HCT116 (cell line): ENCODE measurements around the gene IFI27L2. TPM values are rescaled to one million over a fixed set of nuclear protein-coding genes. Genes with fewer than 3 reads are reported as not detected.

Source experiments
- ATAC-seq: fragments of 200-7000 bp; cut with Tn5 transposase; 2 replicates; pipeline ENCODE4 v1.9.1; 2020; ENCODE audit warnings: mild to moderate bottlenecking, moderate library complexity
- BruUV-seq: library from RNA; stranded (reverse); fragments of 400-500 nt; replicated peaks from 2 replicates; lab custom pipeline; 2021; lab: Mats Ljungman, UMichigan
- CTCF ChIA-PET: fragments of 300-600 bp; sonication (Branson Sonifier 250); formaldehyde crosslinking; loops from one replicate; lab custom pipeline; 2021; ENCODE audit warnings: antibody characterized with exemption; lab: Charles Lee
- POLR2A ChIA-PET: fragments of 300-600, 350-600 bp; sonication (Branson Sonifier 250); formaldehyde crosslinking; loops from one replicate; lab custom pipeline; 2021; ENCODE audit warnings: antibody characterized with exemption; lab: Charles Lee
- RAD21 ChIA-PET, 2 experiments: fragments of 300-600 bp; sonication (Branson Sonifier 250); formaldehyde crosslinking; loops; one replicate each; lab custom pipeline; 2023; ENCODE audit warnings: low total read pairs in 2 of 2; ENCODE audit not compliant: uncharacterized antibody in 2 of 2, unreplicated experiment in 2 of 2, low non-redundant PET in 1 of 2; lab: Charles Lee
- DNase-seq: peaks from one replicate; pipeline ENCODE4 v3.0.0-alpha.2; 2010; ENCODE audit warnings: low read depth, low spot score
- H2AFZ ChIP-seq: fragments of 200-600 bp; shearing (Covaris generic), sonication (generic); 2 replicates; pipeline ENCODE4 v1.6.1; 2017; ENCODE audit warnings: low read depth, mixed run types, mixed read lengths, antibody characterized with exemption, low read length; ENCODE audit not compliant: poor library complexity, severe bottlenecking
- H3K27ac ChIP-seq: 2 replicates; pipeline ENCODE4 v1.5.1; 2012; ENCODE audit warnings: low read depth, low read length
- H3K27me3 ChIP-seq: fragments of 200-600 bp; sonication (generic); 2 replicates; pipeline ENCODE4 v1.6.1; 2016; ENCODE audit warnings: mixed run types, low read length, mixed read lengths; ENCODE audit not compliant: insufficient read depth
- H3K36me3 ChIP-seq, 2 experiments: fragments of 200-500 bp in 1 of 2; fragments of 200-600 bp in 1 of 2; sonication (Bioruptor generic) in 1 of 2; sonication (generic) in 1 of 2; 2 replicates each; pipeline versions ENCODE4 v1.5.1 to v1.6.1; 2014 to 2016; ENCODE audit warnings: low read length in 2 of 2, inconsistent platforms in 1 of 2, mixed read lengths in 1 of 2, mixed run types in 1 of 2; ENCODE audit not compliant: insufficient read depth in 2 of 2, control insufficient read depth in 1 of 2
- H3K4me1 ChIP-seq, 2 experiments: fragments of 200-600 bp in 1 of 2; sonication (generic) in 1 of 2; 2 replicates each; pipeline versions ENCODE4 v1.5.1 to v1.6.1; 2012 to 2017; ENCODE audit warnings: low read length in 2 of 2, inconsistent platforms in 1 of 2, mild to moderate bottlenecking in 1 of 2, mixed read lengths in 1 of 2, mixed run types in 1 of 2, moderate library complexity in 1 of 2; ENCODE audit not compliant: insufficient read depth in 2 of 2, control insufficient read depth in 1 of 2
- H3K4me2 ChIP-seq: fragments of 200-600 bp; sonication (generic); 2 replicates; pipeline ENCODE4 v1.6.1; 2017; ENCODE audit warnings: mixed run types, low read length, mixed read lengths
- H3K4me3 ChIP-seq, 2 experiments: fragments of 200-600 bp in 1 of 2; sonication (generic) in 1 of 2; replicated peaks in 1 of 2; 2 replicates each; pipeline ENCODE4 v1.5.1; 2011 to 2016; ENCODE audit warnings: low read length in 2 of 2, control low read depth in 1 of 2, low read depth in 1 of 2, mild to moderate bottlenecking in 1 of 2, mixed read lengths in 1 of 2, mixed run types in 1 of 2
- H3K79me2 ChIP-seq: fragments of 200-600 bp; sonication (generic); 2 replicates; pipeline ENCODE4 v1.6.1; 2017; ENCODE audit warnings: mild to moderate bottlenecking, mixed run types, low read length, moderate library complexity, mixed read lengths; ENCODE audit not compliant: insufficient read depth
- H3K9ac ChIP-seq: fragments of 200-600 bp; sonication (generic); 2 replicates; pipeline ENCODE4 v1.6.1; 2016; ENCODE audit warnings: low read length, mixed read lengths
- H3K9me2 ChIP-seq: fragments of 200-600 bp; sonication (generic), shearing (Covaris generic); 2 replicates; pipeline ENCODE4 v1.6.1; 2017; ENCODE audit warnings: mixed run types, mild to moderate bottlenecking, moderate library complexity; ENCODE audit not compliant: insufficient read depth
- H3K9me3 ChIP-seq, 2 experiments: fragments of 200-500 bp in 1 of 2; fragments of 200-600 bp in 1 of 2; sonication (Bioruptor generic) in 1 of 2; sonication (generic) in 1 of 2; 2 replicates each; pipeline ENCODE4 v1.6.1; 2014 to 2017; ENCODE audit warnings: low read length in 2 of 2, mixed read lengths in 2 of 2, inconsistent platforms in 1 of 2, low read depth in 1 of 2, mild to moderate bottlenecking in 1 of 2, mixed run types in 1 of 2, moderate library complexity in 1 of 2; ENCODE audit not compliant: control insufficient read depth in 1 of 2, insufficient read depth in 1 of 2
- H4K20me1 ChIP-seq: fragments of 200-600 bp; sonication (generic), shearing (Covaris generic); 2 replicates; pipeline ENCODE4 v1.6.1; 2017; ENCODE audit warnings: mixed run types, mild to moderate bottlenecking, moderate library complexity; ENCODE audit not compliant: insufficient read depth
- CEBPB ChIP-seq: IDR thresholded peaks from 2 replicates; pipeline ENCODE4 v1.6.1; 2012; ENCODE audit warnings: low read depth
- MAX ChIP-seq: IDR thresholded peaks from 2 replicates; pipeline ENCODE4 v1.6.1; 2012
- POLR2A ChIP-seq: IDR thresholded peaks from 2 replicates; pipeline ENCODE4 v1.7.0; 2011; ENCODE audit warnings: borderline replicate concordance; ENCODE audit not compliant: insufficient read depth, insufficient read length; ENCODE audit errors: extremely low read depth
- RAD21 ChIP-seq: IDR thresholded peaks from 2 replicates; pipeline ENCODE4 v1.6.1; 2012; ENCODE audit warnings: low read depth, mild to moderate bottlenecking
- REST ChIP-seq: IDR thresholded peaks from 2 replicates; pipeline ENCODE4 v1.6.1; 2012; ENCODE audit warnings: low read depth
- SIN3A ChIP-seq: IDR thresholded peaks from 2 replicates; pipeline ENCODE4 v1.6.1; 2012; ENCODE audit warnings: low read depth
- SRF ChIP-seq: IDR thresholded peaks from 2 replicates; pipeline ENCODE4 v1.6.1; 2012; ENCODE audit warnings: low read depth
- ZFX ChIP-seq: fragments of 450-650 bp; IDR thresholded peaks from 2 replicates; pipeline ENCODE4 v1.6.1; 2017
- ZNF274 ChIP-seq: fragments of 200-500 bp; sonication (Bioruptor generic); IDR thresholded peaks from 2 replicates; pipeline ENCODE4 v1.6.1; 2014; ENCODE audit warnings: mild to moderate bottlenecking, low read depth, low read length, inconsistent platforms
- intact Hi-C: fragments of 100-400 bp; cut with micrococcal nuclease; formaldehyde crosslinking; loops from 2 replicates; pipeline ENCODE4 v1.10.0; 2022
- total RNA-seq: library from RNA; stranded (reverse); gene quantifications from one replicate; pipeline ENCODE4 v1.2.1, GENCODE V29; 2021; ENCODE audit not compliant: unreplicated experiment

IFI27L2 gene
- total RNA-seq, 1 experiment from 2014 or later: 42.9 TPM

- intact Hi-C loops: no loop called here
- BruUV-seq: no TSS peak
- Histone ChIP-seq H3K9ac (no peak overlapping the region), H3K79me2 (no peaks in the 10 kb centered on the region), H3K4me3 (no peak overlapping the region), H3K27ac (no peak overlapping the region), H3K9me2 (no peaks in the 10 kb centered on the region), H3K36me3 (no peaks in the 10 kb centered on the region), H2AFZ (no peak overlapping the region), H3K4me2 (no peak overlapping the region), H4K20me1 (no peaks in the 10 kb centered on the region), H3K4me1 (no peaks in the 10 kb centered on the region; a peak in 1 of 4 replicates), H3K9me3 (no peaks in the 10 kb centered on the region), H3K27me3 (no peaks in the 10 kb centered on the region)
- POLR2A ChIA-PET: no interaction called here
- CTCF ChIA-PET: no interaction called here
- ATAC-seq (no peak), DNase-seq (no peak)
- TF ChIP-seq CEBPB (no peak), ZFX (no peak), POLR2A (no peak), ZNF274 (no peak), MAX (no peak), SIN3A (no peak), REST (no peak), SRF (no peak), RAD21 (no peak)
- RAD21 ChIA-PET: no interaction called here
Measured at GRCh38 chr14:94102768-94103482, 26.5 kb downstream of the IFI27L2 start.
